ENCODE data around the gene NSRP1.
"Not testable (repeated sequence)": the region's sequence is repeated elsewhere in the genome, so short reads cannot be mapped to it uniquely, and the experiment has no call there.

Gene NSRP1

GRCh38 chr17:30225112-30225511 is 108.5 kb downstream of the NSRP1 start:
- DNase-seq = no peak

- DNase-seq = no peak
Measured at GRCh38 chr17:30225919-30226553, 109.4 kb downstream of the NSRP1 start.

GRCh38 chr17:30226878-30227277 is 110.3 kb downstream of the NSRP1 start:
- no peak for DNase-seq

GRCh38 chr17:30228011-30228410 is 111.4 kb downstream of the NSRP1 start:
- no peak for DNase-seq

- no peak for DNase-seq
Measured at GRCh38 chr17:30229012-30229411, 112.4 kb downstream of the NSRP1 start.

- DNase-seq = not testable (repeated sequence)
Measured at GRCh38 chr17:30230009-30230408, 113.4 kb downstream of the NSRP1 start.

- no peak for DNase-seq
Measured at GRCh38 chr17:30230596-30231125, 114.0 kb downstream of the NSRP1 start.

GRCh38 chr17:30232015-30232823 is 115.6 kb downstream of the NSRP1 start:
- DNase-seq = no peak

GRCh38 chr17:30232824-30233427 is 116.3 kb downstream of the NSRP1 start:
- no peak for DNase-seq

GRCh38 chr17:30234296-30234695 is 117.7 kb downstream of the NSRP1 start:
- no peak for DNase-seq

- no peak for DNase-seq
Measured at GRCh38 chr17:30234964-30235363, 118.3 kb downstream of the NSRP1 start.

GRCh38 chr17:30235386-30236296 is 119.0 kb downstream of the NSRP1 start, which contains the start of gene SLC6A4:
TSS of gene SLC6A4 (minus strand) at chr17:30235697. CDS start at chr17:30221958, 13,739 bp downstream.
- no peak for DNase-seq

Measured in activated CD4-positive, alpha-beta T cell treated with anti-CD3 and anti-CD28 coated beads for 1 hour (primary cell).